ENCODE measurements around the gene SLC23A2.

SLC23A2 gene

DNA sequence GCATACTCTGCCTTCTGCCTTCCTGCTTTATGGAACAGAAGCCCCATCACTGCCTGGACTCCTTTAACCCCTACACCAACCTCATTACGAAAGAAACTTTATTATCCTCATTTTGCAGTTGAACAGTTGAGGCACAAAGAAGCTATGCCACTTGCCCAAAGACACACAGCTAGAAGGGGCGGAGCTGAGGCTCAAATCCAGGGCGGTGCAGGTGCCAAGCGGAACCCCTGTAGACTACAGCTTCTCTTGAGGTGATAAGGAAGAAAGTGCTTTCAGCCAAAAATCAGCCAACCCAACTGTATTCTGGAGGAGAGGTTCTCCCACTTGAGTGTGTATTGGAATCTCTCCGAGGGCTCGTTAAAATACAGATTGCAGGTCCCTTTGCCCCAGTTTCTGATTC, 189.1 kb downstream of the SLC23A2 start:
- DNase-seq, result no peak

DNA sequence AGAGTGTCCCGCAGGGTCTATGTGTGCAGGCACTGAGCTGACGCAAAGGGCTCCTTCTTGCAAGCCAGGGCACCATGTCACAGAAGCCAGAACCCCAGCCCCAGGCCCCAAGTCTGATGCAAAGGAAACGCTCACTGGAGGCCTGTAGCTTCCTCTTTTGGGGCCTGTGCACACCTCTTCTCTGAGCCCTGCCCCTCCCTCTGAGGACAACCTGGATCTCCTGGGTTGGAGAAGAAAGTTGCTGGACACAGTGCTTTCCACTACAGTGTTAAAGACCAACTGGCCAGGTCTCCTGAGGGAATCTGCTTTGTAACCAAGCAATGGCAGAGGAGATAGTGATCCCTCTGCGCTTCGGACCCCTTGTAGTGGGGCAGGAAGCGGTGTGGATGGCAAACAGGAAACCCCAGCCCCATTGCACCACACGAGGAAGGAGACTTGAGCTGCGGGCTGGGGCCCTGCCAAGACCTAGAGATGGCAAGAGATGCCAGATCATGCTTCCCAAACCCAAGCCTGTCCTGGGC, 189.6 kb downstream of the SLC23A2 start:
- peak; percentile 24 to 92 (median 53) for DNase-seq

DNA sequence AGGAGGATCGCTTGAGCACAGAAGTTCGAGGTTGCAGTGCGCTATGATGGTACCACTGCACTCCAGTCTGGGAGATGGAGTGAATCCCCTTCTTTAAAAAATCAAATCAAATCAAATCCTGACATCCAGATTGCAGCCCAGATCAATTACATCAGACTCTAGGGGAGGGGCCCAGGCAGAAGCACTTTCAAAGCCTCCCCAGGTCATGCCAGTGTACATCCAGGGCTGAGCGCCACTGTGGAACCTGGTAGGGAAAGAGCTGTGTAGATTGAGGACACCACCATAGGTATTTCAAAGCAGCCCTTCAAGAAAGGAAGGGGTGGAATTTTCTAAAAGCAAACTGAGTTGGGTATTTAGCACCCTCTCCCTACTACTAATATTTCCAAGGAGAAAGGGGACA, 190.1 kb downstream of the SLC23A2 start:
- no peak for DNase-seq

DNA sequence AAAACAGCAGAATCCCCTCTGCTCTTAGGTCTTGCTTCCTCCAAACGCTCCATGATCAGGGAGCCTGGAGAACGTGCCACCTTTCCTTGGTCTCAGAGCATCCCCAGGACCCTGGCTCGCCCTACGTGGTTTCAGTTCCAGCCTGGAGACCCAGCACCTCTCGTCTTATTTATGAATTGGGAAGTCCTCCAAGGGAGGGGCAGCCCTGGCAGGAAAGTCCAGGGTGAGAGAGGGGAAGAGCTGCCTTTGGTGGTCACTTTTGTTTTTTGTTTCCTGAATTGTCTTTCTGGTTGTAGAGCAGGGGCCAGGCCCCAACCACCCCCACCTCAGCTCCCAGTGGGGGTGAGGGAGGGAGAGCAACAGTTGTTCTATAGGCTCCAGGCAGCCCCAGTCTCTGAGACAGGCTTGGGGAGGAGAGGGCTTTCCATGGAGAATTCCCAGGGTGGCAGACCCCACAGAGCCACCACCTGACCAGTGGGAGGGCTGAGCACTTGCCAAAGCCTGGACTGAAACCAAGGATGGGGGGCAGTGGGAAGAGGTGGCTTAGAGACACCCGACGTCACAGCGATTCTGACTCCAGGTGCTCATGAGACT, 190.8 kb downstream of the SLC23A2 start:
- DNase-seq, result no peak

DNA sequence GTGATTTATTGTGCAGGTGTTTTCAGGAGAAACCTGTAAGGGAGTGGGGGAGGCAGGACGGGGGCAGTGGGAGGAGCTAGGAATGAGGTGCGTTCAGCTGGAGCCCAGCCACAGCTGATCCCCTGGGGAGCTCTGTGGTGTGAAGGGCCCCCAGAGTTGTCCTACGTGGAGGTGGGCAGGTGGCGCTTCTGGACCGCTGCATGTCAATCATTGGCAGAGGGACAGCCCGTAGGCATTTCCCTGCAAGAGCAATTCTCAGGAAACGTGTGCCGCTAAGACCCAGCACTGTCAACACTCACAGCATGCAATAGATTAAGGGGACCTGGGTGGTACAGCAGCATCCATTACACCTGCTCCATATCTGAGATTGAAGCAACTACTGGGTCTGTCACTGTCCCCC, 191.6 kb downstream of the SLC23A2 start:
- DNase-seq, result no peak

DNA sequence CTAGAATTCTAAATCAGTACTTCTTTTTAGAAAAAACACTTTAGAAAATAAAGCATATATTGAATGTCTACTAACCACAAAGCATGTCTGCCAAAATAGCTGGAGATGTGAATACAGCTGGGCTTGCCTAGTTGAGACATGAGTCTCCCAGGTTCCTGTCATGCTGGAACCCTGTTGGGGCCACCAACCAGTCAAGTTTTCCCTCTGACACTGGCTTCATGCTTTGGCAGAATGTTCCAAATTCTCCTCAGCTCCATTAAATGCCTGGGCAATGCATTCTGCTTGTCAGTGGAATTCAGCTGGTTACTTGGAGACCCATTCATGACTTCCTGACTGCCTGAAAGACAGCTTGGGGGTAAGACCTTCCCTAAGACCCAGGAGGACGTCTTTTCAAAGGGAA, 192.4 kb downstream of the SLC23A2 start:
- no peak for DNase-seq

DNA sequence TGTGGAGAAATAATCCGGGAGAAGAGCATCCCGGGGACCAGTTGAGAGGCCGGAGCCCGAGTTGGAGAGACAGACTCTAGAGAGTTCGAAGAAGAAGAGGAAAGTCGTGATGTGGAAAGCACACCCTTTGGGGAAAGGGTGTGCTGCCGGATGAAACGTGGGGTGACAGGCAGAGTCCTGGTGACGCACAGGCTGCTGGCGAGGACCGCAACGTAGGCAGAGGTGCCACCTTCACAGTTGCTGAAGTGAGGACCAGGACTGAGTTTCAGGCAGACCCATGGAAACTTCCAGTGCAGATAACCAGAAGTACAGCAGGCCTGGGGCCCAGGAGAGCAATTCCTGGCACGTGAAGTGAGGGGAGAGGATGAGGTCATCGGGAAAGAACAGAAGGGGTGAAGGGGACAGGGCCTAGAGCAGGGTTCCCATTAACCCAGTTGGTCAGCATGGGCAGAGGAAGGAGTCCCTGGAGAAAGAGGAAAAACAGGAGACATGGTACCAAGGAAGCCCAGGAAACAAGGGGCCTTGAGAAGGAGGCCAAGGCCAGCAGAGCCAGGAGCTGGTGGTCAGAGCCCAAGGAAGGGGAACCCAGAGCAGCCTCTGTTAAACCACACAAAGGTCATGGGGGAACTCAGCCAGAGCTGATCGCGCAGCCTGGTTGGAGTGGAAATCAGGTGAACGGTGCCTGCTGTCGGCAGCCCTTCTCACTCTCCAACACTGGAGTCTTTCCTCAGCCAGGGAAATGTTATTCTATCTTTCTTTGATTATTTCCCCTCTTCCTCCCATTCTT, 195.5 kb downstream of the SLC23A2 start:
- no peak for DNase-seq

DNA sequence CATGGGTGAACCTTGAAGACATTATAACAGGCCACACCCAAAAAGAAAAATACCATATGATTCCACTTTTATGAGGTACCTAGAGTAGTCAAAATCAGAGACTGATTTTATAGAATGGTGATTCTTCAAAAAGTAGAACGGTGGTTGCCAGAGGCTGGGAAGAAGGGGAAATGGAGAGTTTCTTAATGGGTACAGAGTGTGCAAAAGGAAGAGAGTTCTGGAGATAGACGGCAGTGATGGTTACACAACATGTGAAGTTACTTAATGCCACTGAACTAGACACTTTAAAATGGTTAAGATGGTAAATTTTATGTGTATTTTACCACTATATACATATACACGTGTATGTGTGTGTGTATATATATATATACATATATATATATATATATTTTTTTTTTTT, 198.8 kb downstream of the SLC23A2 start:
- DNase-seq, result no peak
